Measurements from ENCODE around the gene GNE. TPM values are rescaled to one million over a fixed set of nuclear protein-coding genes. Genes with fewer than 3 reads are reported as not detected.
"Not testable (repeated sequence)": the region's sequence is repeated elsewhere in the genome, so short reads cannot be mapped to it uniquely, and the experiment has no call there.

The GNE gene
- total RNA-seq, 2 donors from 2014 or later: 14.9 to 22.3 TPM

DNA sequence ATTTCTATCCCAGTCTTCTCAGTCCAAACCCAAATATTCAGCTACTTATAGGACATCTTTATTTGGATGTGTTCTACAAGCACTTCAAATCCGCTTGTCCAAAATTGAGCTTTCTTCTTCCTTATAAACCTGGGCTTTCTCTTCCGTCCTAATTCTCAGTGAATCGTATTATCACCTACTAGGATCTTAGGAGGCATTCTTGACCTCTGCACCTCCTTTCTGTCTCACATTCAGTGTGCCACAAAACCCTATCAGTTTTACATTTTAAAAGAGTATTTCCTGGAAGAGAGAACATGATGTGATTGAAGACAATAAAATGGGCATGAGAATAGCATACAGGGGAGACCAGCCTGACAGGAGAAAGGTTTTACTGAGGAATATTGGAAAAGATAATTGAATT is 16.8 kb upstream of the GNE start:
- no peak for DNase-seq (ENCODE audit: low spot score)
- intact Hi-C loops (cut with DNase I): loop anchor here in 1 of 2 donors (10.0 kb wide), 1 partner anchor 1190 kb away; no protein-coding TSS in a partner anchor

DNA sequence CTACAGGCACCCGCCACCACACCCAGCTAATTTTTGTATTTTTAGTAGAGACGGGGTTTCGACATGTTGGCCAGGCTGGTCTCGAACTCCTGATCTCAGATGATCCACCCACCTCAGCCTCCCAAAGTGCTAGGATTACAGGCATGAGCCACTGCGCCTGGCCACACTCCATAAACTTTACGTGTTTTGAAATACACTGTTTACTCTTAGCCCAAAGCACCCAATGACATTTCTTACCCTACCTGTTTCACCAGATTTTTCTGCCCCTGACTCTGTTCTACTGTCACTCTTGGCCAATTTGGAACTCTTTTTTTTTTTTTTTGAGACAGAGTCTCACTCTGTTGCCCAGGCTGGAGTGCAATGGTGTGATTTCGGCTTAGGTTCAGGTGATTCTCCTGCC is 15.1 kb upstream of the GNE start:
- intact Hi-C loops (cut with DNase I): loop anchor here in 1 of 2 donors (10.0 kb wide), 1 partner anchor 1189 kb away; no protein-coding TSS in a partner anchor
- DNase-seq (ENCODE audit: low spot score): not testable (repeated sequence)

DNA sequence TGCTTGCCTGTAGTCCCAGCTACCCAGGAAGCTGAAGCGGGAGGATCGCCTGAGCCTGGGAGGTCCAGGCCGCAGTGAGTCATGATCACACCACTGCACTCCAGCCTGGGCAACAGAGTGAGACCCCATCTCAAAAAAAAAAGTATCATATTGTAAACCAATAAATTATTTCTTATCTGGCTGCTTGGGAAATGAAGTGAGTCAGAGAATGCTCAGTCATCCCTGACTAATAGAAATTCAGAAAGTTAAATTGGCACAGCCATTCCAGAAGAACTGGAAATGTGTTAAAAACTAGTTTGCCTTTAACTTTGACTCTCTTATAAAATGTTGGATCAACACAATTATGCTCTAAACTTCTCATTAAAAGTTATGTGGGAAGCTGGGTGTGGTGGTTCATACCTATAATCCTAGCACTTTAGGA is 9.8 kb upstream of the GNE start:
- intact Hi-C loops (cut with DNase I): no loop called here
- no peak for DNase-seq (ENCODE audit: low spot score)

DNA sequence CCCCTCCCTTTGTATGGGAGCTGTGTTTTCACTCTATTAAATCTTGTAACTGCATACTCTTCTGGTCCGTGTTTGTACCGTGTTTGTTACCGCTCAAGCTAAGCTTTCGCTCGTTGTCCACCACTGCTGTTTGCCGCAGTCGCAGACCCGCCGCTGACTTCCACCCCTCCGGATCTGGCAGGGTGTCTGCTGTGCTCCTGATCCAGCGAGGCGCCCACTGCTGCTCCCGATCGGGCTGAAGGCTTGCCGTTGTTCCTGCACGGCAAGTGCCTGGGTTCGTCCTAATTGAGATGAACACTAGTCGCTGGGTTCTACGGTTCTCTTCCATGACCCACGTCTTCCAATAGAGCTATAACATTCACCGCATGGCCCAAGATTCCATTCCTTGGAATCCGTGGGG is 6.6 kb upstream of the GNE start:
- intact Hi-C loops (cut with DNase I): no loop called here
- DNase-seq (ENCODE audit: low spot score): no peak

DNA sequence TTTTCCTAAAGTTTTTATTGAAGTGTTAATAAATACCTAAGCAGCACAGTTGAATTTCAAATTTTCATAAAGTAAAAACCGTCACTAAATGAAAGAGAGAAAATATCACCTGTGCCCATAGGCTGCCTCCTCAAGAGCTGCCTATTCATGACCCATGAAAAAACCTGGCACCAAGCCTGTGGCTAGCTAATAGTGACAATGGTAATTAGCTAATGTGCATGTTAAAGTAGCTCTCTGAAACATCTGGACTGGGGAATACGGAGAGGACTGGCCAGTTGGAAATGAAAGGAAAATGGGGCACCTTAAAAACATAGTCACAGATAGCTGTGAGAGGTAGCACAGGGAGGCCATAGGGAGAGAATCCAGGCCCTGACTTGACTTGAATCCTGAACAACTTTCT is 5.4 kb upstream of the GNE start:
- no peak for DNase-seq (ENCODE audit: low spot score)
- intact Hi-C loops (cut with DNase I): no loop called here

DNA sequence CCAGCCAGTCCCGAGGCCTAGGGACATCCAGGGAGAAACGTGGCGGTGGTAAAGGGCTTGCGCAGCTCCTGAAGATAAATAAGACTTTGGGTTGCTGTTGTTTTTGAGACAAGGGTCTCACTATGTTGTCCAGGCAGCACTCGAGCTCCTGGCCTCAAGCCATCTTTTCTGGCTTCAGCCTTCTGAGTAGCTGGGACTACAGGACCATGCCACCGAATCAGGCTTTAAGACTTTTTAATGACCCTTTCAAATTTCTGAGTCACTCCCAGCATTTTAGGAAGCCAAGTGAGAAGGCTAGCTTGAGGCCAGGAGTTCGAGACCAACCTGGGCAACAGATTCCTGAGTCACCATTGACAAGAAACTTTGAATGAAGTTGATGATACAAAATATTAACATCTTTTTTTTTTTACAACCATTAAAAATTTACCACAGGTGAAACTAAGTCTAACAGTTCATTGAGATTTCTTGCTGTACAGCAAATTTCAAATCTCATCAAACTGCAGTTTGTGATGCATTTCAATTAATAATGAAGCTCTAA is 817 bp upstream of the GNE start:
- intact Hi-C loops (cut with DNase I): loop anchor here in 1 of 2 donors (1.0 kb wide), 1 partner anchor 30 kb away; no protein-coding TSS in a partner anchor
- DNase-seq (ENCODE audit: low spot score): no peak

DNA sequence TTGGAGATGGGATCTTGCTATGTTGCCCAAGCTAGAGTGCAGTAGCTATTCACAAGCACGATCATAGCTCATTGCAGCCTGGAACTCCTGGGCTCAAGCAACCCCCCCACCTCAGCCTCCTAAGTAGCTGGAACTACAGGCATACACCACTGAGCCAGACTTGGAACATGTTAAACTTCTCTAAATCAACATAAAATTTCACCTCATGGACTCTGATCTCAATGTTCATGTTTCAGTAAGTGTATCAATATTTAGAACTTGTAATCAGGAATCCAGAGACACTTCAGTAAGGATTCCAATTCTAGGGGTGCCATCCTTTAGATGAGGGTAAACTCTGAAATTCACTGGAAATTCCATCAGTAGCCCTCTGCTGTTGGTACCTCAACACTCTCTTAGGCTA is 6.8 kb downstream of the GNE start:
- DNase-seq (ENCODE audit: low spot score): no peak
- intact Hi-C loops (cut with DNase I): no loop called here

DNA sequence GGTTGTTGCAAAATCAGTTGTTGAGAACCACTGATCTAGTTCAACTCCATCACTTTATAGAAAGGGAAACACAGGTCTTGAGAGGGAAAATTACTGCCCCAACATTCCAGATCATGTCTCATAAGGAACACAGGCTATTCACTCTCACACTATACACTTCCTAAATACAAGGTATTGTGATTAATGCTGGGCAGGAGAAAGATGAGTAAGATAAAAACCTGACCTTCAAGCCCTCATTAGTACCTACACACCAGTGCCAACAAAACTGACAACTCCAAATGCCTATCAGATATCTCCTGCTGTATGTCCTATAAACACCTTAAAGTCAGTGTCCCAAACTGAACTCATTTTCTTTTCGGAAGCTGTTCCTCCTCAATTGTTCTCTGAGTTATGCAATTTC is 8.2 kb downstream of the GNE start:
- intact Hi-C loops (cut with DNase I): no loop called here

DNA sequence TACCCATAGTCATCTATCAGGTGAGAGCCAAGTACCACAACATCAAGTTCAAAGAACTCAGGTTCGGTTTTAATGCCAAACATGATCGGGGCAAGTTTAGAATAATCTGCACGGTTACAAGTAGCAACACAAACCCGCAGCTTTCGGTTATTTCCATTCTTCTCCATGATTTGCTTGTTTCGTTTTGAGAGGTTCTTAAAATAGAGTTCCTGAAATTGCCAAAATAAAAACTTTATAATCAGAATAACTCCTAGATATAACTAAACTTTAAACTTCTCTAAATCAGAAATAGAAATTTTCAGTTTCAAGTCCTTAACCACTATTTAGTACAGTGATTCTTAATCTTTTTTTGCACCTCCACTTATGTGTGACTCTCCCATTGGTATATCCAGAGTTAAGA is 9.1 kb downstream of the GNE start:
- intact Hi-C loops (cut with DNase I): loop anchor here in 1 of 2 donors (10.0 kb wide), 1 partner anchor 76 kb away; no protein-coding TSS in a partner anchor

More for the DNA sequence above, 8.2 kb downstream of the GNE start:
- no peak for DNase-seq (ENCODE audit: low spot score)

DNA sequence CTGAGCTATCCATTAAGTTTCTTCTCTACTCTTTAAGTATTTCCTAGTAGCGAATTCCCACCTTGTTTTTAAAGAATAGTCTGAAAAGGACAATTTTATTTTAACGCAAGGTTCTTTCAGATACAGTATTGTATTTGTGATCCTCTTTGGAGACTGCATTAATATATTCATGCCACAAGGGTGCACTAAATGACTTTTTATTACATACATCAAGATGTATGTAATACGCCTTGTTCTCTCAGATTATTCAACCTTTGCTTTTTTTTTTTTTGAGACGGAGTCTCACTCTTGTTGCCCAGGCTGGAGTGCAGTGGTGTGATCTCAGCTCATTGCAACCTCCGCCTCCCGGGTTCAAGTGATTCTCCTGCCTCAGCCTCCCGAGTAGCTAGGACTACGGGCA is 10.2 kb downstream of the GNE start:
- intact Hi-C loops (cut with DNase I): loop anchor here in 1 of 2 donors (10.0 kb wide), 1 partner anchor 77 kb away; no protein-coding TSS in a partner anchor
- not testable (repeated sequence) for DNase-seq (ENCODE audit: low spot score)

More for the DNA sequence above, 9.1 kb downstream of the GNE start:
- DNase-seq (ENCODE audit: low spot score): no peak

DNA sequence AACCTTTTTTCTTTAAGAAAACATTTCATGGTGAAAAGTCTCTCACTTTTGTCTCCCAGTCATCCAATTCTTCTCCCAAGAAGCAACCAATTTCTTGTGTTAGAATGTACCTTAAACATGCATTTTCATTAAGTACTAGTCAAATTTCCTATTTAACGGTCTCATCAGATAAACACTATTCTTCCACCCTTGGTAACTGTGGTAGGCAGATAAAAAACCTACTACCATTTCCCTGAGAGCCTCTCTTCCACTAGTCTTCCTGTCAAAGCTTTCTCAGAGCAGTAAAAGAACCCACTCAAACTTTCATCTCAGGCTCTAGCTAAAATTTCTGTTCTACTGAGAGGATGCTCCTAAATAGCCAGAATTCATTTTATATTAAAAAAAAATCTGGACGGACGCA is 10.9 kb downstream of the GNE start:
- intact Hi-C loops (cut with DNase I): loop anchor here in 1 of 2 donors (10.0 kb wide), 1 partner anchor 77 kb away; no protein-coding TSS in a partner anchor
- DNase-seq (ENCODE audit: low spot score): no peak

DNA sequence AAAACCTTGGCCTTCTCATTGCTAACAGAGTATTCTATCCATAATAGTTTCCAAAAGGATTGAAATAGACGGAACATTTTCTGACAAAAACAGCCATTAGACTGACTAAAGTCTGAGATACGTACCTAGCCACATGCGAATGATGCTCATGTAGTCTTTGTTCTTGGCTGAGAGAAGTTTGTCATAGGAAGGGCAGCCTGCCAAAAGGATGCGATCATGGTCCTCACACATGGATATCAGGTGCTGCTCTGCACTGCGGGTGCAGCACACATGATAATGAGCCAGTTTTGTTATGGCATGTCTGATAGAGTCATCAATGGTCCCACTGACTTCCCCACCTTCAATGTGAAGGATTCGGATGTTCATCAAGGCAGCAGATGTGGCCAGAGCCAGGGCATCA is 12.3 kb downstream of the GNE start:
- DNase-seq (ENCODE audit: low spot score): no peak
- intact Hi-C loops (cut with DNase I): loop anchor here in 1 of 2 donors (10.0 kb wide), 1 partner anchor 79 kb away; no protein-coding TSS in a partner anchor

DNA sequence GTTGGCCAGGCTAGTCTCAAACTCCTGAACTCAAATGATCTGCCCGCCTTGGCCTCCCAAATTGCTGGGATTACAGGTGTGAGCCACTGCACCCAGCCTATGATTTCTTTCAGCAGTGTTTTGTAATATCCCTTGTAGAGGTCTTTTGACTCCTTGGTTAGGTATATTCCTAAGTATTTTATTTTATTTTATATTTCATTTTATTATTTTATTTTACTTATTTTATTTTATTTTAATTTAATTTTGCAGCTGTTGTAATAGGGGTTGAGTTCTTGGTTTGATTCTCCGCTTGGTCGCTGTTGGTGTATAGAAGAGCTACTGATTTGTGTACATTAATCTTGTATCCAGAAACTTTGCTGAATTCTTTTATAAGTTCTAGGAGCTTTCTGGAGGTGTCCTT is 18.6 kb downstream of the GNE start:
- DNase-seq (ENCODE audit: low spot score): not testable (repeated sequence)
- intact Hi-C loops (cut with DNase I): loop anchor here in 1 of 2 donors (10.0 kb wide), 1 partner anchor 85 kb away; no protein-coding TSS in a partner anchor

DNA sequence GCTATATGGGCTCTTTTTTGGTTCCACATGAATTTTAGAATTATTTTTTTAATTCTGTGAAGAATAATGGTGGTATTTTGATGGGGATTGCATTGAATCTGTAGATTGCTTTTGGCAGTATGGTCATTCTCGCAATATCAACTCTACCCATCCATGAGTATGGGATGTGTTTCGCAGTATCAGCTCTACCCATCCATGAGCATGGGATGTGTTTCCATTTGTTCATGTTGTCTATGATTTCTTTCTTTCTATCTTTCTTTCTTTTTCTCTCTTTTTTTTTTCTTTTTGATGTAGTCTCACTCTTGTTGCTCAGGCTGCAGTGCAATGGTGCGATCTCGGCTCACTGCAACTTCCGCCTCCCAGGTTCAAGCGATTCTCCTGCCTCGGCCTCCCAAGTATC is 19.0 kb downstream of the GNE start:
- DNase-seq (ENCODE audit: low spot score); intact Hi-C loops (cut with DNase I): not testable (repeated sequence)

DNA sequence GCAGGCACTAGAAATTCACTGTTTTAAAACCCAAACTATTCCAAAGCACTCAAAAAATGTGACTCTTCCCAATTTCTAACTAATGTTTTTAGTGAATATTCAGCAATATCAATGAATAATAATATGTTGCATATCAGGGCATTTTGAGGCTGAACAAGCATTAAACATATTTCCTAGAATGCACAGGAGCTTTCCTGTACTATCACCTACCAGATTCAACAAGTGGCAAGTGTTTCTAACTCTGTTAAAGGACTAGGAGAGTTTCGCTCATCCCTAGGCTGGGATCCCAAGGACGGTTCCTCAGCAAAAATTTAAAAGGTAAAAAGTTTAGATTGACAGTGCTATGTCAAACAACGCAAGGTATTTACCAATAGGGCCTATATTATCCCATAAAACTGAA is 21.0 kb downstream of the GNE start:
- intact Hi-C loops (cut with DNase I): no loop called here
- no peak for DNase-seq (ENCODE audit: low spot score)

DNA sequence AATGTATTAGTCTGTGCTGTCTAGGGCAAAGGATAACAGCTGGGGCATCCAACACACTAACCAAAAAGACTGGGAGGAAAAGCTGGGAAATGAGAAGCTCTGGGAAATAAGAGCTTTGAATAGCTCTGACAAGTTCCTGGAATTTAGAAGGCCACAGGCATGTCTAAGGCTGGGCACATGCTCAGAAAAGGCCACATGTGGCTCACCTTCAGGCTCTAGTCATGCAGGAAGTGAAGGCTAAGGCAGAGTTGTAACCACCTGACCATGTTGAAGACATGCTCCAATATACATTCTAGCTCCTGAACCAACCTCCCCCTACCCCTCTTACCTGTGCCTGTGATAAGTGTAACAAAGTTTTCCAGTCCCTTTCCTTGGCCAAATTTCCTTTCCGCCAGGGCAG is 35.8 kb downstream of the GNE start:
- intact Hi-C loops (cut with DNase I): no loop called here
- DNase-seq (ENCODE audit: low spot score): no peak

DNA sequence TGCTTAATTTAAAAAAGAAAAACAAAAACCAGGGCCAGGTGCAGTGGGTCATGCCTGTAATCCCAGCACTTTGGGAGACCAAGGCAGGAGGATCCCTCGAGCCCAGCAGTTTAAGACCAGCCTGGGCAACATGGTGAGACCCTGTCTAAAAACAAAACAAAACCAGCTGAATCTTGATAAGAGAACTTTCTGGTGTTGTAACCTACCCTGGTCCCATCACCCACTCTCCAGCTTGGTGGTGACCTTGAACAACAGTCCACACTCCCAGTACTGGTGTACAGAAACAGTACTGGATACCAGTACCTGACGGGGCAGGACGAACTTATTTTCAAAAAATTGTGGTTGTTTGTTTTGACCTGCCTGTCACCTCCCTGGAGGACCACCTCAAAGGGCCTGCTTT is 36.6 kb downstream of the GNE start:
- intact Hi-C loops (cut with DNase I): no loop called here

DNA sequence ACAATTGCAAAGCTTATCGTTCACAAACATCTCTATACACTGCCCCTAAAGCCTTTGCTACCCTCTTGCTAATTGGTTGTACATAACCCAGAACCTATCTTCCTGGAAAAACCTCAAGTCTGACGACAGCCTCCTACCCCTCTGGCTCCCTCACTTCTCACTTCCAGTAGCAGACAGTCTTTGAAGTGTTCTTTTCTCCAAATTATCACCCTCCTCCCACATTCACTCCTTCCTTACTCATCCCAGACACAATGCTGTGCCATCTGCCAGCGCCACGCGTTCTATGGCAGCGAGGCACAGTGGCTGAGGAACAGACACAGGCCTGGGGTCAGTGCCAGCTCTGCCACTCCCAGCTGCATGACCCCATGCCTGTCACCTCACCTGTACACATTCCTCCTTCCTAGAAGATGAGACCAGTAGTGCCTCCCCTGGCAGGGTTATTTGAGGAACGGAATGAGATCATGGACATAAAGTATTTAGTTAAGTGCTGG is 39.8 kb downstream of the GNE start:
- intact Hi-C loops (cut with DNase I): no loop called here
- no peak for DNase-seq (ENCODE audit: low spot score)

More for the DNA sequence above, 36.6 kb downstream of the GNE start:
- no peak for DNase-seq (ENCODE audit: low spot score)

DNA sequence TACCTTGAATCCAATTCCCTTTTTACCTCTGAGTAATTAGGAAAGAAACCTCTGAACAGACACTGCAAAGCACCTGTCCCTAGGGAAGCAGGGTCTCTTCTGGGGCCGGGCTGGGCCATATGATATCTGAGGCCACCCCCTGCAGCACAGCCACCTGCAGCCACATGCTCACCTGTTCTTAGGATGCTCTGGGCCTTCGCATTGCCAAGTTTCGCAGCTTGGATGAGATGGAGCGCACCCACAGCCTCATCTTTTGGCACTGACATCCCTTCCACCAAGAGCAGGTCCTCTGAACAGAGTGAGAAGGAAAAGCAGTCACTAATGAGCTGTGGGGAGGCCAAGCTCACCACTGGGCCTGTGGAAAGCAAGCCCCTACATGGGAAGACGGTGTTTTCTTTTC is 40.2 kb downstream of the GNE start:
- DNase-seq (ENCODE audit: low spot score): no peak
- intact Hi-C loops (cut with DNase I): no loop called here

DNA sequence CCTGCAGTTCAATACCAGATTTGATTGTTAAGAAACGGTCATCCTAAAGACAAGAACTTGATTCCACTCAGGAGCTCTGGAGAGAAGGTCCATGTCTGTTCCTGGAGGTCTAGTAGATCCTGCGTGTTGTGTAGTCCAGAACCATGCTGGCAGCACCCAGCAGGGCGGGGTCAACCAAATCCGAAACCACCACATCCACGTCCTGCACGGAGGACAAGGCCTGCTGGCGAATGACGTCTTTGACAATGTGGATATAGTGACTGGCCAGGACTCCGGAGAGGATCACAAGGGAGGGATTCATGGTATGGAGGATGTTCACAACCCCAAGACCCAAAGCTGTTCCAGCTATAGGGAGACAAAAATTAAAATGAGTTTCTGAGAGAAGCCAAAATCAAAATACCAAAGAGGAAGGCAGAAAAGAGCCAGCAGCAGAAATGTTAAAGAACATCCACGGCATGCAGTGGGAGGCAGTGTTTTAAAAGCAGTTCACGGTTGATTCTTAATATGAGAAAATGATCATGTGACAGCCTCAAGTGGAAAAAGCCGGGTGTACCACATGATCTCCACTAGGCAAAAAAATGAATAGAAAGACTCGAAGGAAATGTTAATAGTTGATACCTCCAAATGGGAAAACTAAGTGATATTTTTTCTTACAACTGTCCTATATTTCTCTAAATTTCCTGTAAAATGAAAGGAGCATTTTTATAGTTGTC is 40.8 kb downstream of the GNE start:
- intact Hi-C loops (cut with DNase I): no loop called here
- DNase-seq (ENCODE audit: low spot score): no peak

DNA sequence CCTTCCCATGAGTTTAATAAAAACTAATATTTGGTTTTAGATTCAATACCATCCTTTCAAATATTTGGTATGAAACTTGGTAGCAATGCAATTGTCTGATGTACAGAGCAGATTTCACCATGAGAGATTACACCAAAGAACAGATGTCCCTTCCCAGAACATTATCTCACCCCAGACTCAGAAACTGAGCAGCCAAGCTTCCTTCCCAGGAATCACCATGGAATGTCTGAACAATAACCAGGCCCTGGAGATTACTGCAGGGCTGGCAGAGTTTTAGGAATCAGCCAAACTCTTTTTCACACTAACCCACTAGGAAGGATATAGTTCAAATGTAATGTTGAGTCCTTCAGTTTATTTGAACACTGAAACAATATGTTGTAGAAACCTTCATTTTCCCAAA is 43.7 kb downstream of the GNE start:
- DNase-seq (ENCODE audit: low spot score): no peak
- intact Hi-C loops (cut with DNase I): no loop called here

Measured in posterior vena cava (tissue), 2 donors.